Endothelial cell of umbilical vein (primary cell): ENCODE measurements around the gene R3HCC1L. TPM values are rescaled to one million over a fixed set of nuclear protein-coding genes. Genes with fewer than 3 reads are reported as not detected.

Experiments
- BruUV-seq: library from RNA; stranded (reverse); fragments of 400-500 nt; replicated peaks from 2 replicates; lab custom pipeline; 2021; lab: Mats Ljungman, UMichigan
- CTCF ChIA-PET: fragments of 300-600, 350-600 bp; sonication (Branson Sonifier 250); formaldehyde crosslinking; loops from one replicate; lab custom pipeline; 2021; ENCODE audit warnings: antibody characterized with exemption, inconsistent platforms; lab: Charles Lee
- POLR2A ChIA-PET: fragments of 300-600, 350-600 bp; sonication (Branson Sonifier 250); formaldehyde crosslinking; loops from one replicate; lab custom pipeline; 2021; ENCODE audit warnings: antibody characterized with exemption, inconsistent platforms; lab: Charles Lee
- DNase-seq: peaks from one replicate; pipeline ENCODE4 v3.0.0-alpha.2; 2011; ENCODE audit warnings: low read depth, low spot score
- FAIRE-seq: peaks from 2 replicates; lab custom pipeline; 2011; peaks lifted over from hg19 to GRCh38; lab: Jason Lieb, UNC
- H2AFZ ChIP-seq: 2 replicates; pipeline ENCODE4 v1.6.0; 2012; ENCODE audit warnings: low read depth, low read length, control low read depth, inconsistent platforms
- H3K27ac ChIP-seq: 2 replicates; pipeline ENCODE4 v1.5.1; 2011; ENCODE audit warnings: low read depth, mild to moderate bottlenecking, control low read depth, low read length, moderate library complexity; ENCODE audit not compliant: insufficient read depth
- H3K27me3 ChIP-seq, 2 experiments: 2 replicates each; pipeline versions ENCODE4 v1.6.0 to v1.6.1; 2011; ENCODE audit warnings: low read length in 2 of 2, mixed read lengths in 1 of 2; ENCODE audit not compliant: control insufficient read depth in 2 of 2, insufficient read depth in 2 of 2
- H3K36me3 ChIP-seq, 2 experiments: 2 replicates in 1 of 2; 3 replicates in 1 of 2; pipeline ENCODE4 v1.5.1; 2011; ENCODE audit warnings: low read length in 2 of 2, mild to moderate bottlenecking in 1 of 2, moderate library complexity in 1 of 2; ENCODE audit not compliant: control insufficient read depth in 2 of 2, insufficient read depth in 2 of 2; ENCODE audit errors: extremely low read depth in 1 of 2
- H3K4me1 ChIP-seq: 3 replicates; pipeline ENCODE4 v1.5.1; 2011; ENCODE audit warnings: mild to moderate bottlenecking, low read length; ENCODE audit not compliant: control insufficient read depth, insufficient read depth; ENCODE audit errors: extremely low read depth
- H3K4me2 ChIP-seq: 2 replicates; pipeline ENCODE4 v1.6.1; 2011; ENCODE audit warnings: low read length, control low read depth, mixed read lengths; ENCODE audit not compliant: insufficient read depth
- H3K4me3 ChIP-seq, 3 experiments: fragments of 200-600 bp in 1 of 3; sonication (generic), shearing (Covaris generic) in 1 of 3; replicated peaks in 1 of 3; 2 replicates each; pipeline ENCODE4 v1.5.1; 2011 to 2016; ENCODE audit warnings: control low read depth in 3 of 3, low read length in 3 of 3, mild to moderate bottlenecking in 2 of 3, inconsistent platforms in 1 of 3, low read depth in 1 of 3, moderate library complexity in 1 of 3; ENCODE audit not compliant: insufficient read depth in 1 of 3
- H3K79me2 ChIP-seq: 2 replicates; pipeline ENCODE4 v1.6.0; 2012; ENCODE audit warnings: low read length, inconsistent platforms; ENCODE audit not compliant: control insufficient read depth, insufficient read depth
- H3K9ac ChIP-seq: replicated peaks from 2 replicates; pipeline ENCODE3; 2011; ENCODE audit warnings: low read length, control low read depth; ENCODE audit not compliant: insufficient read depth; ENCODE audit errors: extremely low read depth
- H3K9me1 ChIP-seq: replicated peaks from 3 replicates; pipeline ENCODE4 v1.6.0; 2011; ENCODE audit warnings: mild to moderate bottlenecking, low read length; ENCODE audit not compliant: control insufficient read depth, insufficient read depth; ENCODE audit errors: extremely low read depth
- H3K9me3 ChIP-seq: replicated peaks from 2 replicates; pipeline ENCODE4 v1.5.1; 2012; ENCODE audit warnings: low read length, inconsistent platforms; ENCODE audit not compliant: control insufficient read depth, insufficient read depth
- H4K20me1 ChIP-seq: replicated peaks from 2 replicates; pipeline ENCODE3; 2011; ENCODE audit warnings: mild to moderate bottlenecking, low read length; ENCODE audit not compliant: control insufficient read depth, insufficient read depth; ENCODE audit errors: extremely low read depth
- CTCF ChIP-seq, 2 donors: IDR thresholded peaks; 1 replicate in 1 of 2; 2 replicates in 1 of 2; pipeline ENCODE4 v1.5.1; 2011; ENCODE audit warnings: low read length in 2 of 2, mild to moderate bottlenecking in 2 of 2, moderate library complexity in 2 of 2, control low read depth in 1 of 2, inconsistent platforms in 1 of 2, low read depth in 1 of 2; ENCODE audit not compliant: insufficient read depth in 1 of 2; ENCODE audit errors: extremely low read depth in 1 of 2
- FOS ChIP-seq: IDR thresholded peaks from 2 replicates; pipeline ENCODE4 v1.6.1; 2011; ENCODE audit warnings: mild to moderate bottlenecking, low read length, moderate library complexity, borderline replicate concordance; ENCODE audit not compliant: insufficient read depth
- JUN ChIP-seq: IDR thresholded peaks from 2 replicates; pipeline ENCODE4 v1.6.1; 2011; ENCODE audit warnings: borderline replicate concordance, low read depth; ENCODE audit not compliant: insufficient read length, insufficient read depth
- POLR2A ChIP-seq: IDR thresholded peaks from 2 replicates; pipeline ENCODE4 v1.6.1; 2012; ENCODE audit warnings: low read depth, mild to moderate bottlenecking, control low read depth, low read length
- POLR2AphosphoS5 ChIP-seq: IDR thresholded peaks from 2 replicates; pipeline ENCODE4 v1.6.1; 2012; ENCODE audit warnings: low read depth, mild to moderate bottlenecking, control low read depth, low read length, moderate library complexity; ENCODE audit not compliant: insufficient read depth
- dilution Hi-C: fragments of 300-500 bp; cut with MboI; formaldehyde crosslinking; loops from one replicate; pipeline ENCODE4 v1.15.0; 2019; ENCODE audit warnings: low sequenced_read_pairs; ENCODE audit not compliant: extremely low pct_ligation_motif_present
- intact Hi-C: fragments of 100-400 bp; cut with micrococcal nuclease; formaldehyde crosslinking; loops from one replicate; pipeline ENCODE4 v1.10.0; 2022
- polyA plus RNA-seq, 4 experiments: library from polyadenylated mRNA; depleted of rRNA in 3 of 4; stranded (reverse) in 3 of 4; unstranded in 1 of 4; fragments of >200 nt; gene quantifications; 2 replicates each; pipeline versions ENCODE4 v1.2.1 to v1.2.3, GENCODE V29; 2011 to 2012; ENCODE audit warnings: missing spikeins in 1 of 4
- total RNA-seq: library from RNA; stranded (reverse); gene quantifications from 2 replicates; pipeline ENCODE4 v1.2.3, GENCODE V29; 2021

R3HCC1L gene
- total and polyA plus RNA-seq, 2 donors (not counting 3 experiments of a cell fraction or from before 2014, with no cell fraction given), result 6.3 to 12.4 TPM

- Histone ChIP-seq H3K4me3 (peak overlapping the region in 2 of 3 experiments; percentile 37 to 50), H3K36me3 (no peaks in the 10 kb centered on the region), H2AFZ (peak overlapping the region; percentile 83), H3K9me1 (no peaks in the 10 kb centered on the region), H3K9ac (peak overlapping the region; percentile 44), H4K20me1 (no peaks in the 10 kb centered on the region), H3K27me3 (no peaks in the 10 kb centered on the region), H3K9me3 (no peaks in the 10 kb centered on the region), H3K27ac (peak overlapping the region; percentile 15), H3K4me1 (peaks cover 17% of the 10 kb centered on the region), H3K4me2 (peak overlapping the region; percentile 60), H3K79me2 (no peaks in the 10 kb centered on the region)
- peak; percentile 61 for FAIRE-seq
- CTCF ChIA-PET, result interaction anchor here (1.3 to 4.2 kb wide), 2 partner anchors 26 to 40 kb away, joined by 3 to 25 read pairs; no protein-coding TSS in a partner anchor
- no peak for TF ChIP-seq JUN
- no peak for TF ChIP-seq POLR2AphosphoS5
- no peak for TF ChIP-seq FOS
- TF ChIP-seq POLR2A, result no peak
- no peak for TF ChIP-seq CTCF (IDR thresholded peaks at IDR 0.05; ENCODE audit: extremely low read depth in 1 of 2, insufficient read depth in 1 of 2, low read depth in 1 of 2, low read length in 2 of 2)
- no peak for DNase-seq
- POLR2A ChIA-PET, result no interaction called here
- intact Hi-C loops, result loop anchor here (1.0 to 2.0 kb wide), 2 partner anchors 177 to 192 kb away; partner anchors contain the start of gene HPS1
- BruUV-seq, result no TSS peak
- dilution Hi-C loops, result no loop called here
Measured at GRCh38 chr10:98268694-98269431, 134.4 kb downstream of the R3HCC1L start.
